ENCODE results near the gene ALG1.
"Not testable (repeated sequence)": the region's sequence is repeated elsewhere in the genome, so short reads cannot be mapped to it uniquely, and the experiment has no call there.

GRCh38 chr16:5089911-5090555, 18.4 kb downstream of the ALG1 start:
- not testable (repeated sequence) for TF ChIP-seq CTCF (IDR thresholded peaks at IDR 0.05; ENCODE audit: low read length); EZH2 (optimal IDR thresholded peaks at IDR 0.05; ENCODE audit: low read depth, low read length); EZH2phosphoT487 (IDR thresholded peaks at IDR 0.05; ENCODE audit: low read length)
